K562 (cell line): ENCODE results near the gene CDKL5. TPM values are rescaled to one million over a fixed set of nuclear protein-coding genes. Genes with fewer than 3 reads are reported as not detected.

ENCODE experiments used
- ATAC-seq: fragments of 200-7000 bp; cut with Tn5 transposase; 3 replicates; pipeline ENCODE4 v1.9.1; 2020; ENCODE audit warnings: moderate library complexity
- BruUV-seq: library from RNA; stranded (reverse); fragments of 400-500 nt; replicated peaks from 2 replicates; lab custom pipeline; 2021; lab: Mats Ljungman, UMichigan
- CTCF ChIA-PET: fragments of 300-600 bp; formaldehyde crosslinking; extraction: SDS; loops from one replicate; lab custom pipeline; 2021; ENCODE audit warnings: low intra/inter-chr PET ratio; lab: Yijun Ruan, JAX
- POLR2A ChIA-PET: fragments of 300-600, 350-650 bp; sonication (Branson Sonifier 250); formaldehyde crosslinking; extraction: SDS; loops from one replicate; lab custom pipeline; 2021; ENCODE audit warnings: antibody characterized with exemption, inconsistent platforms; lab: Yijun Ruan, JAX
- DNase-seq, 4 experiments: peaks; one replicate each; pipeline versions ENCODE4 v3.0.0 to v3.0.0-alpha.2; 2011 to 2018; ENCODE audit warnings: low spot score in 3 of 4, mixed read lengths in 3 of 4; ENCODE audit errors: extremely low read depth in 1 of 4
- FAIRE-seq: peaks from 2 replicates; lab custom pipeline; 2011; peaks lifted over from hg19 to GRCh38; lab: Jason Lieb, UNC
- H2AFZ ChIP-seq: 2 replicates; pipeline ENCODE4 v1.6.0; 2011; ENCODE audit warnings: low read depth, low read length, control low read depth, inconsistent platforms
- H3K27ac ChIP-seq: fragments of 200-600 bp; 3 replicates; pipeline ENCODE4 v1.8.0; 2011; ENCODE audit warnings: low read depth, mild to moderate bottlenecking, control low read depth, inconsistent platforms, low read length, moderate library complexity, mixed read lengths; ENCODE audit errors: extremely low read depth
- H3K27me3 ChIP-seq, 2 experiments: fragments of 300-600 bp in 1 of 2; 2 replicates in 1 of 2; 3 replicates in 1 of 2; pipeline versions ENCODE4 v1.6.0 to v1.8.0; 2011; ENCODE audit warnings: inconsistent platforms in 2 of 2, low read length in 2 of 2, mild to moderate bottlenecking in 1 of 2, mixed read lengths in 1 of 2, moderate library complexity in 1 of 2; ENCODE audit not compliant: control insufficient read depth in 2 of 2, insufficient read depth in 2 of 2
- H3K36me3 ChIP-seq: fragments of 300-600 bp; 3 replicates; pipeline ENCODE4 v1.8.0; 2011; ENCODE audit warnings: mild to moderate bottlenecking, low read length, inconsistent platforms; ENCODE audit not compliant: control insufficient read depth, insufficient read depth
- H3K4me1 ChIP-seq, 2 experiments: fragments of 200-600 bp in 1 of 2; replicated peaks in 1 of 2; 2 replicates in 1 of 2; 3 replicates in 1 of 2; pipeline versions ENCODE4 v1.5.1 to v1.8.0; 2011; ENCODE audit warnings: inconsistent platforms in 2 of 2, low read length in 2 of 2, mild to moderate bottlenecking in 1 of 2, mixed read lengths in 1 of 2, moderate library complexity in 1 of 2; ENCODE audit not compliant: control insufficient read depth in 2 of 2, insufficient read depth in 2 of 2
- H3K4me2 ChIP-seq: 2 replicates; pipeline ENCODE4 v1.6.1; 2011; ENCODE audit warnings: low read length, control low read depth, inconsistent platforms, mixed read lengths; ENCODE audit not compliant: insufficient read depth
- H3K4me3 ChIP-seq: fragments of 200-600 bp; sonication (generic), shearing (Covaris generic); 2 replicates; pipeline ENCODE4 v1.5.1; 2016; ENCODE audit warnings: control low read depth, inconsistent platforms
- H3K79me2 ChIP-seq: fragments of 200-600 bp; 3 replicates; pipeline ENCODE4 v1.8.0; 2011; ENCODE audit warnings: low read length, inconsistent platforms; ENCODE audit not compliant: control insufficient read depth, insufficient read depth
- H3K9ac ChIP-seq, 2 experiments: 2 replicates each; pipeline versions ENCODE4 v1.6.0 to v1.6.1; 2011; ENCODE audit warnings: low read depth in 2 of 2, low read length in 2 of 2, control low read depth in 1 of 2, inconsistent platforms in 1 of 2, mild to moderate bottlenecking in 1 of 2, mixed read lengths in 1 of 2; ENCODE audit not compliant: insufficient read depth in 1 of 2
- H3K9me1 ChIP-seq: one replicate; pipeline ENCODE4 v1.6.0; 2011; ENCODE audit warnings: inconsistent platforms, mild to moderate bottlenecking, low read length, moderate library complexity; ENCODE audit not compliant: control insufficient read depth, insufficient read depth
- H3K9me3 ChIP-seq: replicated peaks from 2 replicates; pipeline ENCODE4 v1.5.1; 2011; ENCODE audit warnings: low read depth, low read length, inconsistent platforms; ENCODE audit not compliant: control insufficient read depth, insufficient read depth
- H4K20me1 ChIP-seq: replicated peaks from 2 replicates; pipeline ENCODE4 v1.6.1; 2011; ENCODE audit warnings: low read length, inconsistent platforms, mixed read lengths; ENCODE audit not compliant: control insufficient read depth, insufficient read depth
- CBX2 ChIP-seq: fragments of 200-600 bp; sonication (generic); IDR thresholded peaks from one replicate; pipeline ENCODE4 v1.6.1; 2012; ENCODE audit warnings: mild to moderate bottlenecking, low read length, inconsistent platforms; ENCODE audit not compliant: insufficient read depth, poor library complexity, severe bottlenecking
- ETV5 ChIP-seq: sonication (generic); formaldehyde crosslinking; IDR thresholded peaks from 2 replicates; pipeline ENCODE4 v1.4.0; 2020; ENCODE audit warnings: low read depth, mild to moderate bottlenecking, missing genetic modification reagents
- MEF2D ChIP-seq: conservative IDR thresholded peaks from 2 replicates; pipeline ENCODE4 v1.6.1; 2016; ENCODE audit warnings: low read depth, missing genetic modification characterization, missing compliant biosample characterization
- WGBS: fragments of 100-300 bp; shearing (Covaris generic); methylation state at CpG from one replicate; pipeline ENCODE4 v1.1.6; 2016; ENCODE audit warnings: low coverage, mixed read lengths; ENCODE audit not compliant: insufficient coverage; ENCODE audit errors: missing lambda C conversion rate; 5-methylcytosine and 5-hydroxymethylcytosine counted together
- in situ Hi-C: fragments of 300-500 bp; cut with MboI; formaldehyde crosslinking; loops from 4 replicates; pipeline ENCODE4 v1.15.0; 2018; ENCODE audit warnings: inconsistent platforms, mixed read lengths
- intact Hi-C: fragments of 100-400 bp; cut with micrococcal nuclease; formaldehyde crosslinking; loops from 2 replicates; pipeline ENCODE4 v1.14.2; 2022
- polyA plus RNA-seq, 8 experiments: library from polyadenylated mRNA; depleted of rRNA in 4 of 8; stranded (reverse) in 5 of 8; unstranded in 3 of 8; fragments of >200 nt; fragmentation: Nextera tagmentation in 2 of 8; fragmentation: Illumina TruSeq in 1 of 8; extraction: Ambion mirVana in 2 of 8; extraction: Trizol in 1 of 8; gene quantifications; 2 replicates each; pipeline versions ENCODE4 v1.2.1 to v1.2.3, GENCODE V29; 2011 to 2014; ENCODE audit warnings: inconsistent platforms in 1 of 8, missing spikeins in 1 of 8
- total RNA-seq, 7 experiments: library from RNA; depleted of rRNA in 6 of 7; stranded (reverse); fragments of >200 nt in 6 of 7; fragmentation: Illumina TruSeq in 2 of 7; extraction: Trizol in 2 of 7; gene quantifications; 2 replicates each; pipeline versions ENCODE4 v1.2.1 to v1.2.3, GENCODE V29; 2011 to 2021; ENCODE audit warnings: low replicate concordance in 1 of 7
- TF ChIP-seq, protein P1 (sequence below): sonication (generic); formaldehyde crosslinking; IDR thresholded peaks from 2 replicates; pipeline ENCODE4 v1.8.0; 2022; ENCODE audit warnings: missing genetic modification reagents, mild to moderate bottlenecking, borderline replicate concordance

Gene CDKL5
- total and polyA plus RNA-seq, 9 of the 15 experiments (the other 6 are each of a cell fraction or from before 2014, with no cell fraction given) = under 0.01 to 0.21 (median 0.04) TPM

DNA sequence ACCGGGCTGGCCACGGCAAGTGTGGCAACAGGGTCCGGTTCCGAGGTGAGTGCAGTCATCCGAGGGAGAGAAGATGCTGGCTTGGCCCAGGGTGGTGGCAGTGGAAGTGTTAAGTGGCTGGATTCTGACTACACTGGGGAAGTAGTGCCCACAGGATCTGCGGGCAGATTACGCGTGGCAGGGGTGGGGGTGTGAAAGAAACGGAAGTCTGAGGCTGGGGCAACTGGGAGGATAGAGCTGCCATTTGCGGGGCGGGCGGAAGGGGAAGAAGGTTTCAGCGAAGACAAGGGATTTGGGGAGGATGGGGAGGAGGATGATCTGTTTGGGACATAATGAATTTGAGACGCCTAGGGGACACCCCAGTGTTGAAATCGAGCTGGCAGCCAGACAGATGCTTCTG lies 241.2 kb downstream of the CDKL5 start (continued):
- TF ChIP-seq, protein P1, sequence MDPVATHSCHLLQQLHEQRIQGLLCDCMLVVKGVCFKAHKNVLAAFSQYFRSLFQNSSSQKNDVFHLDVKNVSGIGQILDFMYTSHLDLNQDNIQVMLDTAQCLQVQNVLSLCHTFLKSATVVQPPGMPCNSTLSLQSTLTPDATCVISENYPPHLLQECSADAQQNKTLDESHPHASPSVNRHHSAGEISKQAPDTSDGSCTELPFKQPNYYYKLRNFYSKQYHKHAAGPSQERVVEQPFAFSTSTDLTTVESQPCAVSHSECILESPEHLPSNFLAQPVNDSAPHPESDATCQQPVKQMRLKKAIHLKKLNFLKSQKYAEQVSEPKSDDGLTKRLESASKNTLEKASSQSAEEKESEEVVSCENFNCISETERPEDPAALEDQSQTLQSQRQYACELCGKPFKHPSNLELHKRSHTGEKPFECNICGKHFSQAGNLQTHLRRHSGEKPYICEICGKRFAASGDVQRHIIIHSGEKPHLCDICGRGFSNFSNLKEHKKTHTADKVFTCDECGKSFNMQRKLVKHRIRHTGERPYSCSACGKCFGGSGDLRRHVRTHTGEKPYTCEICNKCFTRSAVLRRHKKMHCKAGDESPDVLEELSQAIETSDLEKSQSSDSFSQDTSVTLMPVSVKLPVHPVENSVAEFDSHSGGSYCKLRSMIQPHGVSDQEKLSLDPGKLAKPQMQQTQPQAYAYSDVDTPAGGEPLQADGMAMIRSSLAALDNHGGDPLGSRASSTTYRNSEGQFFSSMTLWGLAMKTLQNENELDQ = no peak
- no peak for TF ChIP-seq CBX2

DNA sequence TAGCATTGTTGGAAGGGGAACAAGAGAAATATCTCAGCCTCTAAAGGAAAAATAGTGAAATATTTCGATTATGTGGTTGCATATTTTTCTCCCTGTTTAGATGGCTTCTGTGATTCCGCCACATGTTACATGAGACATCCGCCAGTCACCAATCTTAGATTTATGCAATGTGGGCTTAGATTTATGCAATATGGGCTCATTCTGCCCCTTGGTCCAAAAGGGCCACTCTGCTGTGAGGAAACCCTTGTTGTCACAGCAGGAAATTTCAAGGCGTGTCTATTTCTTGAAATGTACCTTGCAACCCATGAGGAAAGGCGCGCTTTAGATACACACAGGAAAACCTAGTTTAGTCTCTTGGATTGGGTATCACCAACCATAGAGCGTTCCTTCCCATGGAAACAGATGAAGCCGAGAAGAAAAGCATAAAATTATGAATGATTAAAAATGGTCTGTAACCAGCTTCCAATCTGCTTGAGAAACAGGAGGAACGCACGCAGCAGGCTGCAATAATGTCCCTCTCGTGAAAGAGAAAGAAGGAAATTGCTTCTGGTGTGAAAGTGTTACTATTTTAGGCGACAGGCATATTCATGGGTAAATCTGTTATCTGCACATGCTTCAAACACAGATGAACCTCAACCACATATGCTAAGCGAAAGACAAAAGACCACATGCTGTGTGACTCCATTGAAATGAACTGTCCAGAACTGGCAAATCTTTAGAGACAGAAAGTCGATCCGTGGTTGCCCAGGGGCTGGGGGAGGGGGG lies 242.8 kb downstream of the CDKL5 start:
- intact Hi-C loops = no loop called here
- in situ Hi-C loops = no loop called here
- Histone ChIP-seq H3K9me3 (no peaks in the 10 kb centered on the region), H3K27me3 (peaks cover 3 to 16% of the 10 kb centered on the region in 2 experiments; a peak in 3 of 5 replicates), H3K4me3 (no peak overlapping the region), H3K79me2 (no peaks in the 10 kb centered on the region), H4K20me1 (no peaks in the 10 kb centered on the region), H3K9ac (no peak overlapping the region), H3K27ac (no peak overlapping the region), H3K9me1 (no peaks in the 10 kb centered on the region), H3K4me1 (no peaks in the 10 kb centered on the region; a peak in 1 of 5 replicates), H3K4me2 (no peak overlapping the region), H3K36me3 (no peaks in the 10 kb centered on the region), H2AFZ (no peak overlapping the region)
- no peak for ATAC-seq
- no peak for FAIRE-seq
- DNase-seq = no peak
- BruUV-seq = no TSS peak
- WGBS = 10% methylated on average over 14 of the region's 15 CpGs
- ChIA-PET POLR2A (no interaction called here), CTCF (no interaction called here)
- TF ChIP-seq MEF2D (tag) = 0 out of 2 replicates have a peak, but pooled peaks have one; percentile 32
- no peak for TF ChIP-seq ETV5 (CRISPR knock-in tag)
